ENCODE measurements around the gene UNC5C.

UNC5C gene

DNA sequence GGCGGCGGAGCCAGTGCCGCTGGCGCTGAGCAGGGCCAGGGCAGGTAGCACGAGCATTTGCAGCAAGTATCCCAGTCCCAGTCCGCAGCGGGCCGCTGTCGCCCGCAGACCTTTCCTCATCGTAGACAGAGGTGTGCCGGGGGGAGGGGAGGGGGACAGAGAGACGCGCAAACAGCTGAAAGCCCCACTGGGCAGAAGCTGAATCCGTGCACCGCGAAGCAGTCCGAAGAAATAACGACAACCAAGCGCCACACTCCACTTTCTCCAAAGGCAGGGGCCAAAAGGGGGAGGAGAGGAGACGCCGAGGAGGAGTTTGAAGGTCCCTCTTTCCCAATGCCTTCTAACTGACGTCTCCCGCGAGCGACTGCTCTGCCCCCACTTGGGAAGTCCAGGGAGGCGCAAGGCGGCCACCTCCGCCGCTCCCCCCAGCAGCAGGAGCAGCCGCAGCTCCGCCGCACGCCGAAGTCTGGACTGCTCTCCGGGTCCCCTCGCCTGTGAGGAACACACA is at the start of gene UNC5C:
Gene UNC5C (minus strand): TSS at position 236 of the 508 bp plus-strand sequence.
- H3K4me3 ChIP-seq (replicated peaks; ENCODE audit: low read depth, low read length) = no peak within 1 kb of the TSS; the same call in 1 of the 2 replicates
- DNase-seq (ENCODE audit: extremely low read depth, low read depth) = no peak

DNA sequence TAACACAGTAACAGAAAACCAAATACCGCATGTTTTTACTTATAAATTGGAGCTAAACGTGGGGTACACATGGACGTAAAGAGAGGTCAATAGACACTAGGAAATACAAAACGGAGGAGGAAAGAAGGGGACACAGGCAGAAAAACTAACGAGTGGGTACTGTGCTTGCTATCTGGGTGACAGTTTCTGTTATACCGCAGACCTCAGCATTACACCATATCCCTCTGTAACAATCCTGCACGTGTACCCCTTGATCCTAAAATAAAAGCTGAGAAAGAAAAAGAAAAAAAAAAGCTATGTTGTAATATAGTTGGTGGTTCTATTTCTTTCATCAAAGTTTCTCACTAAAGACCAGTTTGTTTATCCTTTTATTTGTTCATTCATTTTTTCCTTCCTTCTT is 47.9 kb upstream of the UNC5C start:
- TF ChIP-seq, protein P1, sequence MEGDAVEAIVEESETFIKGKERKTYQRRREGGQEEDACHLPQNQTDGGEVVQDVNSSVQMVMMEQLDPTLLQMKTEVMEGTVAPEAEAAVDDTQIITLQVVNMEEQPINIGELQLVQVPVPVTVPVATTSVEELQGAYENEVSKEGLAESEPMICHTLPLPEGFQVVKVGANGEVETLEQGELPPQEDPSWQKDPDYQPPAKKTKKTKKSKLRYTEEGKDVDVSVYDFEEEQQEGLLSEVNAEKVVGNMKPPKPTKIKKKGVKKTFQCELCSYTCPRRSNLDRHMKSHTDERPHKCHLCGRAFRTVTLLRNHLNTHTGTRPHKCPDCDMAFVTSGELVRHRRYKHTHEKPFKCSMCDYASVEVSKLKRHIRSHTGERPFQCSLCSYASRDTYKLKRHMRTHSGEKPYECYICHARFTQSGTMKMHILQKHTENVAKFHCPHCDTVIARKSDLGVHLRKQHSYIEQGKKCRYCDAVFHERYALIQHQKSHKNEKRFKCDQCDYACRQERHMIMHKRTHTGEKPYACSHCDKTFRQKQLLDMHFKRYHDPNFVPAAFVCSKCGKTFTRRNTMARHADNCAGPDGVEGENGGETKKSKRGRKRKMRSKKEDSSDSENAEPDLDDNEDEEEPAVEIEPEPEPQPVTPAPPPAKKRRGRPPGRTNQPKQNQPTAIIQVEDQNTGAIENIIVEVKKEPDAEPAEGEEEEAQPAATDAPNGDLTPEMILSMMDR (IDR thresholded peaks at IDR 0.05; ENCODE audit: low read depth, low read length, missing control alignments) = no peak
- no peak for DNase-seq (ENCODE audit: extremely low read depth, low read depth)
- no peak overlapping the region for H3K4me3 ChIP-seq (replicated peaks; ENCODE audit: low read depth, low read length)

More for the DNA sequence above, at the start of gene UNC5C:
- TF ChIP-seq, protein P1 (IDR thresholded peaks at IDR 0.05; ENCODE audit: low read depth, low read length, missing control alignments) = no peak

DNA sequence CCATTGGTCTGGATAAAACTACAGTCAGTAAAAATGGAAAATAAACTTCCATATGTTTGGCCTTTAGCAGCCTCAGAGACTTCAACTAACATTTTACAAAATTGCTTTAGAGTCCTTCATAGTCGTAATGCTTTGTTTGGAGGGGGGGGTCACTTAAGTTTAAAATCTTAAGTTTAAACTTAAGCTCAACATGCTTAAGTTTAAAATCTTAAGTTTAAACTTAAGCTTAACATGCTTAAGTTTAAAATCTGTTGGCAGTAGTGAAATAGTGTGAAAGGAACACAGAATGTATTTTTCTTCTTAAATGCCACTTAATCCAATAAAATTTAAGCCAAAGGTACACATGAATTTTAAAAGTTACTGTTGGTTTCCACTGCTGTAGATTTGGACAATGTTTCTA is 45.9 kb upstream of the UNC5C start:
- TF ChIP-seq, protein P1 (IDR thresholded peaks at IDR 0.05; ENCODE audit: low read depth, low read length, missing control alignments) = no peak
- DNase-seq (ENCODE audit: extremely low read depth, low read depth) = no peak
- H3K4me3 ChIP-seq (replicated peaks; ENCODE audit: low read depth, low read length) = no peak overlapping the region

DNA sequence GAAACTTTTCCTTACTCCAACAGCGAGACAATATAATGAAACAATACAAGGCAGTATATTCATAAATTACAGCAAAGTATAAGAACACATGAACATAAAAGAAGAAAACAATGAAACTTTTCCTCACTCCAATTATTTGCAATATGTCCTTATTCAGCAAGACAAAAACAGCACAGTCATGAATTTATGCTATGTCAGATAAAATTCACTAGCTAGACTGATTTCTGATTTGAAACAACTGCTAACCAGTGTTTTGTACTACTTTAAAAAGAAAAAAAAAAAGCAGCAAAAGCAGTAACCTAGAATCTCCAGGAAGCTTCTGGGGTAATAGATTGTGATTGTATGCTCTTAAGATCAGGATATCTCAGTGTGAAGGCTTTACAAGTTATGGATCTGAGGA is 45.2 kb upstream of the UNC5C start:
- no peak overlapping the region for H3K4me3 ChIP-seq (replicated peaks; ENCODE audit: low read depth, low read length)
- no peak for DNase-seq (ENCODE audit: extremely low read depth, low read depth)
- TF ChIP-seq, protein P1 (IDR thresholded peaks at IDR 0.05; ENCODE audit: low read depth, low read length, missing control alignments) = no peak

DNA sequence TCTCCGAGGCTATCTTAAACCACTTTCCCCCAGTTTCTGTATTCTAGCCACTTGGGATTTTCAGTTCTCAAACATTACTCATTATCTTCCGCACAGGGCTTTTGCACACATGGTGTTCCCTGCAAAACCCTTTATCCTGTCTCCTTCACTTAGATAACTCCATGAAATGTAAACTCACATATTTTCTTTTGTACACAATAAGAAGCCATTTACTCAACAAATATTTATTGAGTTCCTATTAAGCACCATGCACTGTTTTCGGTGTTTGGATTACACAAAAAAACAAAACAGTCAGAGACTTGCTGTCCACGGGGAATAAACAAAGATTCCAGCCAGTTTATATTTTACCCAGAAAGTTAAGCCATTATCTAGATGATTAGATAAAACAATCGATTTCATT is 42.5 kb upstream of the UNC5C start:
- TF ChIP-seq, protein P1 (IDR thresholded peaks at IDR 0.05; ENCODE audit: low read depth, low read length, missing control alignments) = no peak
- no peak overlapping the region for H3K4me3 ChIP-seq (replicated peaks; ENCODE audit: low read depth, low read length)
- no peak for DNase-seq (ENCODE audit: extremely low read depth, low read depth)

DNA sequence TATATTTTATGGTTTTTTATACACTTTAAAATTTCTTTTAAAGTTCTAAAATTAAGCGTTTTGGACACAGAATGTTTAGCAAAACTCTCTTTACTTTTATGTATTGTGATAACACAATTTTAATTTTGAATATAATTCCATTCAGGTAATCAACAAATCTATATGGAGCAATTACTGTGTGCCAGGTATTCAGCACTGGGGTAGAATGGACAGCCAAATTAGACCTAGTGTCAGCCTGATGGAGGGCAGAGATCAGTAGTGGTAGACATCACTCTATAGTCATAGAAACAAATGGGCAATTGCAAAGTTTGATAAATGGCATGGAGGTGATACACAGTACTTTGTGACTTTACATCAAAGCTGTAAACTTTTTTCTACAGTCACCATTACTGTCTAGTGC is 41.8 kb upstream of the UNC5C start:
- H3K4me3 ChIP-seq (replicated peaks; ENCODE audit: low read depth, low read length) = no peak overlapping the region
- TF ChIP-seq, protein P1 (IDR thresholded peaks at IDR 0.05; ENCODE audit: low read depth, low read length, missing control alignments) = no peak
- no peak for DNase-seq (ENCODE audit: extremely low read depth, low read depth)
